Brain microvascular endothelial cell (primary cell): ENCODE results near the gene MAP3K5.

ENCODE experiments used
- DNase-seq: peaks from one replicate; pipeline ENCODE4 v3.0.0-alpha.2; 2020
- H3K27ac ChIP-seq: fragments of 250-450 bp; sonication (Bioruptor Pico); 2 replicates; pipeline ENCODE4 v1.5.1; 2020; ENCODE audit warnings: mild to moderate bottlenecking, moderate library complexity
- H3K27me3 ChIP-seq: fragments of 250-450 bp; sonication (Bioruptor Pico); replicated peaks from 2 replicates; pipeline ENCODE4 v1.5.1; 2020; ENCODE audit warnings: mild to moderate bottlenecking
- H3K36me3 ChIP-seq: fragments of 250-450 bp; sonication (Bioruptor Pico); replicated peaks from 2 replicates; pipeline ENCODE4 v1.5.1; 2020; ENCODE audit warnings: mild to moderate bottlenecking
- H3K4me3 ChIP-seq: 2 replicates; pipeline ENCODE4 v1.5.1; 2011; ENCODE audit warnings: low read depth, mild to moderate bottlenecking, control low read depth, low read length, moderate library complexity
- in situ Hi-C: cut with HindIII; loops from 2 replicates; pipeline ENCODE4 v1.10.0; 2017; ENCODE audit warnings: low sequenced_read_pairs, low pct_ligation_motif_present
- TF ChIP-seq, protein P1 (sequence below): IDR thresholded peaks from 2 replicates; pipeline ENCODE4 v1.5.1; 2011; ENCODE audit warnings: low read depth, mild to moderate bottlenecking, moderate library complexity, low read length, control low read depth, inconsistent platforms; ENCODE audit errors: missing control alignments

MAP3K5 gene

DNA sequence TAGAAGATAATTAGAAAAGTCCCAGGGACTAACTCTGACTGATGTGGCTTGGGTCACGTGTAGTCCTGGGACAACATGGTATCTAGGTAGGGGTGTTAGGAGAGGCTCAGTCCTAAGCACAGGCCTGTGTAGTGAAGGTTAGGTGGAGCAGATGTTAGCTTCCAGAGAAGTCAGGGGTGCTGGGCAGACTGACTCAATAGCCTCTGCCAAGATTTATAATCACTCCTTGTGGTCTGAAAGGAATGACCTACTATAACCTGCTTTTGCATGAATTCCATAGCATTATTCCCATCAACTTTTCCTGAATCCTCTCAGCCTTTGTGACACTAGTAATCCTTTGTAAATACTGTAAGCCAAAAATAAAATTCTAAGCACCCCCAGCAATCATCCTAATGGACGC, 19.9 kb upstream of the MAP3K5 start:
- Histone ChIP-seq H3K36me3 (no peaks in the 10 kb centered on the region), H3K27ac (no peak overlapping the region), H3K27me3 (no peaks in the 10 kb centered on the region), H3K4me3 (no peak overlapping the region)
- DNase-seq: no peak
- in situ Hi-C loops: no loop called here
- TF ChIP-seq, protein P1, sequence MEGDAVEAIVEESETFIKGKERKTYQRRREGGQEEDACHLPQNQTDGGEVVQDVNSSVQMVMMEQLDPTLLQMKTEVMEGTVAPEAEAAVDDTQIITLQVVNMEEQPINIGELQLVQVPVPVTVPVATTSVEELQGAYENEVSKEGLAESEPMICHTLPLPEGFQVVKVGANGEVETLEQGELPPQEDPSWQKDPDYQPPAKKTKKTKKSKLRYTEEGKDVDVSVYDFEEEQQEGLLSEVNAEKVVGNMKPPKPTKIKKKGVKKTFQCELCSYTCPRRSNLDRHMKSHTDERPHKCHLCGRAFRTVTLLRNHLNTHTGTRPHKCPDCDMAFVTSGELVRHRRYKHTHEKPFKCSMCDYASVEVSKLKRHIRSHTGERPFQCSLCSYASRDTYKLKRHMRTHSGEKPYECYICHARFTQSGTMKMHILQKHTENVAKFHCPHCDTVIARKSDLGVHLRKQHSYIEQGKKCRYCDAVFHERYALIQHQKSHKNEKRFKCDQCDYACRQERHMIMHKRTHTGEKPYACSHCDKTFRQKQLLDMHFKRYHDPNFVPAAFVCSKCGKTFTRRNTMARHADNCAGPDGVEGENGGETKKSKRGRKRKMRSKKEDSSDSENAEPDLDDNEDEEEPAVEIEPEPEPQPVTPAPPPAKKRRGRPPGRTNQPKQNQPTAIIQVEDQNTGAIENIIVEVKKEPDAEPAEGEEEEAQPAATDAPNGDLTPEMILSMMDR: no peak

DNA sequence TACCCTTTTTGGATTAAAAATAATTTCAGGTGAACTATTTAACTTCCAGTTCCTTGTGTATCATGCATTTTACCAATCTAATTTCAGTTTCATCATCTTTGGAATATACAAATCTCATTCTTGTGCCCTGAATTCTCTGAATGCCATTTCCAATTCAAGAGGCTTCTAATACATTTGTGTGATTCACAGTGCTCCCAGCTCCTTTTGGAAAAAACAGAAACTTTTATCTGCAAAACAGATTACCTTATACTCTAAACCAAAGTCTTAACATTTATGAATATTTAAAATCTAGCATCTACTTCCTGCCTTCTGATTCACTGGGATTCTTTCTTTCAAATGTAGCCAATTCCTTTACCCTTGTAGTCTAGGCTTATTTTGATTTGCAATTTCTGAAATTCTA, 19.0 kb upstream of the MAP3K5 start:
- H3K27me3 ChIP-seq: no peaks in the 10 kb centered on the region
- TF ChIP-seq, protein P1: no peak
- in situ Hi-C loops: no loop called here
- H3K4me3 ChIP-seq: no peak overlapping the region
- H3K36me3 ChIP-seq: no peaks in the 10 kb centered on the region
- no peak overlapping the region for H3K27ac ChIP-seq
- no peak for DNase-seq

DNA sequence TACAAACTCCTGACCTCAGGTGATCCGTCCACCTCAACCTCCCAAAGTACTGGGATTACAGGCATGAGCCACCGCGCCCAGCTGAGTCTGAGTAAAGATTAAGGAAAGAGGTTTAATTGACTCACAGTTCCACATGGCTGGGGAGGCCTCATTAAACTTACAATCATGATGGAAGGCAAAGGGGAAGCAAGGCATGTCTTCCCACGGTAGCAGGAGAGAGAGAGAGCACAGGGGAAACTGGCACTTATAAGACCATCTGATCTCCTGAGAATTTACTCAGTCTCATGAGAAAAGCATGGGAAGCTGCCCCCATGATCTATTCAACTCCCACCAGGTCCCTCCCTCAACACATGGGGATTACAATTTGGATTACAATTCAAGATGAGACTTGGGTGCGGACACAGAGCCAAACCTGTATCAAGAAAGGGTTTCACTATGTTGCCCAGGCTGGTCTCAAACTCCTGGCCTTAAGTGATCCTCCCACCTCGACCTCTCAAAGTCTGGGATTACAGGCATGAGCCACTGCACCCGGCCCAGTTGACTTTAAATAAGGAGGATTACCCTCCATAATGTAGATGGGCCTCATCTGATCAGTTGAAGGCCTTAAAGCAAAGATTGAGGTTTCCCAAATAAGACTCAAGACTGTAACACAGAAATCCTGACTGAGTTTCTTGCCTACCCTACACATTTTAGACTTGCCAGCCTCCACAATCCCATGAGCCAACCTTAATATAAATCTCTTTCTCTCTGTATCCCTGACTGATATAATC, 17.0 kb upstream of the MAP3K5 start:
- no peak for DNase-seq
- no peaks in the 10 kb centered on the region for H3K36me3 ChIP-seq
- TF ChIP-seq, protein P1: no peak
- no peak overlapping the region for H3K4me3 ChIP-seq
- H3K27ac ChIP-seq: no peak overlapping the region
- in situ Hi-C loops: no loop called here
- no peaks in the 10 kb centered on the region for H3K27me3 ChIP-seq

DNA sequence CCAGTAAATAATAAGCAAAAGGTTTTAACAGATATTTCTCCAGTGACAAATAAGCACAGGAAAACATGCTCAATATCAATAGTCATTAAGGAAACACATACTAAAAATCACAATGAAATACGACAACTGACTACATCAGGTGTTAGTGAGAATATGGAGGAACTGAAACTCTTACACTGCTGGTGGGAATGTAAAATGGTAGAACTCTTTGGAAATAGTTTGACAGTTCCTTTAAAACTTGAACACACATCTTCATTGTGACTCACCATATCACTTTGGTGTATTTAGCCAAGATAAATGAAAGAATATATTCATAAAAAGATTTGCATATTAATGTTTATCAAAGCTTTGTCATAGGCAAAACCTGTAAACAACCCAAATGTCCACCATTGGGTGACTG, 11.3 kb upstream of the MAP3K5 start:
- Histone ChIP-seq H3K27ac (no peak overlapping the region), H3K36me3 (no peaks in the 10 kb centered on the region), H3K4me3 (no peak overlapping the region), H3K27me3 (no peaks in the 10 kb centered on the region)
- TF ChIP-seq, protein P1: no peak
- in situ Hi-C loops: no loop called here
- no peak for DNase-seq

DNA sequence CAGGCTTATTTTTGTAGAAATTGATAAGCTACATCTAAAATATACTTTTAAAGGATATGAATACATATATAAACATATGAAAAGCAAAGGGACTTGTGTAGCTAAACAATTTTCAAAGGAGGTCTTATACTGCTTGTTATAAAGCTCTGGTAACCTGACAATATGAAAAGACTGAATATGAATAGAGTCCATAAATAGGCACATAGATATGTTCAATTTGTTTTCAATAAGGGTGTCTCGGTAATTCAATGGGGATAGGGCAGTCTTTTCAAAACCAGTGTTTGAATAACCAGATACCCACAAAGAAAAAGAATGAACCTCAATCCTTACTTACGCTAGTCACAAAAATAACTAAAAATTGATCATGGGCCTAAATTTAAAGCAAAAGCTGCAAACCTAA, 9.3 kb upstream of the MAP3K5 start:
- no peaks in the 10 kb centered on the region for H3K27me3 ChIP-seq
- H3K4me3 ChIP-seq: no peak overlapping the region
- in situ Hi-C loops: no loop called here
- no peak for DNase-seq
- TF ChIP-seq, protein P1: no peak
- no peak overlapping the region for H3K27ac ChIP-seq
- H3K36me3 ChIP-seq: no peaks in the 10 kb centered on the region

DNA sequence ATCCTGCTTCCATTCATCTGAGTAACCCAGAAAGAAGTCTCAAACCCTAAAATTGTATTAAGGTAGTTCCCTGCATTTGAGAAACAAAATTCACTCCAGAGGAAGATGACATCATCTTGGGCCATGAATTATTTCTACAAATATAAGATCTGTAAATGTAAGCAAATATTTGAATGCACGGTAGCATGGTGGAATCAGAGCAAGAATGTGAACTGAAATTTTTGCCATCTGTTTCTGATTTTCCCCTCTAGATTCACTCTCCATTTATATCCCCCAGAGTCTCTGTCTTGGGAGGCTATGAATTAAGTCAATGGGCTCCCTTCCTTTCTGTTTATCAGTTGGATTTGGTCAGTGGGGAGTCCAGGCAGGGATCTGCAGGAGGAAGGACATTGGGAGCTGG, 5.8 kb upstream of the MAP3K5 start:
- no peak for DNase-seq
- no peak overlapping the region for H3K27ac ChIP-seq
- H3K36me3 ChIP-seq: no peaks in the 10 kb centered on the region
- no peak overlapping the region for H3K4me3 ChIP-seq
- in situ Hi-C loops: no loop called here
- H3K27me3 ChIP-seq: no peaks in the 10 kb centered on the region
- TF ChIP-seq, protein P1: no peak
